HG03457 (cell line): Measurements from ENCODE around the gene RAB35.

ENCODE experiments used
- ATAC-seq: cut with Tn5 transposase; IDR thresholded peaks from one replicate; pipeline ENCODE4 v1.9.1; 2021; ENCODE audit warnings: moderate number of reproducible peaks; ENCODE audit not compliant: unreplicated experiment

RAB35 gene

DNA sequence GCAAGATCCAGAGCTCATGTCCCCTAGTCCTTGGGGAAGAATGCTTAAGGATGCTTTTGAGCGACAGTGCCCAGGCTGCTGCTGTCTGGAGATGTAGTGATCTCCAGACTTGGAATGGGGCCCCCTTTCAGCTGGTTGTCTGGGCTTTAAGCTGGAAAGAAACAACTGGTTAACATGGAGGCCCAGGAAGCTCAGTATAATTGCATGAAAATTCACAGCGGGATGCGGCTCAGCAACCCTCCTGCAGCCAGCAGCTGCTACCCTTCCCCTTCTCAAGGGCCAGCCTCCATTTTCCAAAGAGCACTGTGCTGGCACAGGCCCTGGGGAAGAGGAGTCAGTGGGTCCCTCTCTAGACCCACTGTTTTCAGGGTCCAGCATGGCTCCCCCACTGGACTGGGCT is 26.3 kb downstream of the RAB35 start:
- ATAC-seq = no peak

DNA sequence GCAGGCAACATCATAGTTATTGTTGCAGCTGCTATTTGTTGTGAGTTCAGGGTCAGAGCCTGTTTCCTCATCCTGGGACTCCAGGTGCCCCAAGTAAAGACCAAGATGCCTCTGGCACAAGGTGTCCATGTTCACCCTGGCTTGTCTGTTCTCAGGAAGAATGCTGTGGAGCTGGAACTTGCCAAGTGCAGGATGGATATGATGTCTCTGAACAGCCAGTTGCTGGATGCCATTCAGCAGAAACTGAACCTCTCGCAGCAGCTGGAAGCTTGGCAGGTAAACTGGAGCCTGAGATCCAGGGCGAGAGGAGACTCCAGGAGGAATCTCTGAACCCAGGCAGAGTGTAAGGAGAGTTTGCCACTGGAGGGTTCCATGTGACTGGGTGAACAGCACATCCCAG is 26.8 kb downstream of the RAB35 start:
- no peak for ATAC-seq

DNA sequence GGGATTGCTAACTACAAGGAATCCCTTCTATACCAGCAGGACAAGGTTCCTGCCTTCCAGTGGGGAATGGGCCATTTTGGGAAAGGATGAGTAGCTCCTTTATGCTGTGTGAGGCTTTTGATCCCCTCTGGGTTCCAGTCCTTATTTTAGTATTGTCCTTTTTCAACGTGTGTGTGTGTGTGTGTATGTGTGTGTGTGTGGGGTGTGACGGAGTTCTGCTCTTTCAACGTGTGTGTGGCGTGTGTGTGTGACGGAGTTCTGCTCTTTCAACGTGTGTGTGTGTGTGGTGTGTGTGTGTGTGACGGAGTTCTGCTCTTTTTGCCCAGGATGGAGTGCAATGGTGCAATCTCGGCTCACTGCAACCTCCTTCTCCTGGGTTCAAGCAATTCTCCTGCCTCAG is 27.4 kb downstream of the RAB35 start:
- no peak for ATAC-seq

DNA sequence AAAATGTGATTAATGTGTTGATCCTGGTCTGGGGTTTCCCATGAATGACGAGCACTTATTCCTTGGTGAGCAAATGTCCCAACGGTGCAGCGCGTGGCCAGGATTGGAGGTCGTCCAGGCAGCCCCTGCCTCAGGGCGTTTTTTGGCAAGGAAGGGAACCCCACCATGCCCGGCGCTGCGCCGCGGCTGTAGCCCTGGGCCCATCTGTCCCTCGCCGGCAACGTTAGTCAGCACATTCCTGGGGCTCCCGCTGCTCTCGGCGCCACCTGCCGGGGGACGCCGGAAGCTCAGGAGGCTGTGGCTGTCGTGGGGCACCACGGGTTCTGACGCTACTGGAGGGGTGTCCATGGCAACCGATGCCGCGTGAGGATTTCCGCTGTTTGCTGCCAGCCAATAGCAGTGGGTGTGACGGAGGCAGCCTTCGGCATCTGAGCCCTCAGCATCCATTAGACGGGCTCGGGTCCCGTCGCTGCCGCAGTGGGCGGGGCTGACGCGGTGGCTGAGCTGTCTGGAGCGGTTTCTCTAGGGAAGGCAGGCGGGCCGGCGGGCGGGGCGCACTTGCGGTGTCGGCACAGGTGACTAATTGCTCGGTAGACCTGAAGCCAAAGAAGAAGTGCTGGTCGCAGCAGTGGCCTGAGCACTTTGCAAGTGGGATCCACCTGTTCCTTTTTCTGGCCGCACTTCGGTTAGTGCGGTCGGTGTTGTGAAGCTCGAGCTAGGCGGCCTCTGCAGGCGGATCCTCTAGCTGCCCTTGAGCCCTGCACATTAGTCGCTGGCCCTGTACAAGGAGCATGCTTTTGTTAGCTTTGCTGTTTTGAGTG is 29.5 kb downstream of the RAB35 start:
- ATAC-seq = peak; percentile 94

DNA sequence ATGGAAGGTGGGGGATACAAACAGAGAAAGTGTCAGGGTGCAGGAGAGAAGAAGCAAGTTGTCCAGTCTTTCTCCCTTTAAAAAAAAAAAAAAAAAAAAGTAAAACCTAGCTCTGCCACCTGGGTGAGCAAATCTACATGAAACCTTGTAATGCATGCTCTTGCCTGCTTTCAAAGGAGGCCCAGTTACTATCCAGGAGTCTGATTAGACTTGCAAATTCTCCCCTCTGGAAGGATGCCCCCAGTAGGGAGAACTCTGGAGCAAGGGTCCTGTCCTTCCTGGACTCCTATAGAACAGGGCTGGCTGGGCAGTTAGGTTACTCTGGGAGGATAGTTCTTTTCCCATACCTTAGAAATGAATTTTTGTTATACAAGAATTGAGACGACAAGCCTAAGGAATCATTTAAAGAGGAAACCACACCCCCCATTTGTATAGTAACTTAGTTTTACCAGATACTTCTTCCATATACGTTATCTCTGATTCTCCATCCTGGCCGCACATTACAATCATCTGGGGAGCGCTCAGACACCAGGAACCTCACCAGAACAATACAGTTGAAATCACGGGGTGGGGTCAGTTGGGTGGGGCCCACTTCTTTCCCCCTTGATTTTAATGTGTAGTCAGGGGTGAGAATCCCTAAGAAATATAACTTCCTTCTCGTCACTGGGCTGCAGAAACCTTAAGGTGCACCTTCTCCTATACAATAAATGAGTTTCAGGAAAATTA is 30.5 kb downstream of the RAB35 start:
- no peak for ATAC-seq

DNA sequence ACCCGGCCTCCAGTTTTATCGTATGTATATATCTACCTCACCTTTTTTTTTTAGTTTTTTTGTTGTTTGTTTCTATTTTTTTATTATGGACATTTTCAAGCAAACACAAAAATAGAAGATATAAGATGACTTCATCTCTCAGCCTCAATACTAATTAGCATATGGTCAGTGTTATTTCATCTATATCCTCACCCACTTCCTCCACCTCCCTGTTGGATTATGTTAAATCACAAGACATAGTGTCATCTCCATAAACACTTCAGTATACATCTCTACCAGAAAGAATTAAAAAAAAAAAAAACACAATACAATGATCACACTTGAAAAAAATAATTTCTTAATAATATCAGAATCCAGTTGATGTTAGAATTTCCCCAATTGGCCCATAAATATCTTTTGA is 34.9 kb downstream of the RAB35 start:
- ATAC-seq = no peak

DNA sequence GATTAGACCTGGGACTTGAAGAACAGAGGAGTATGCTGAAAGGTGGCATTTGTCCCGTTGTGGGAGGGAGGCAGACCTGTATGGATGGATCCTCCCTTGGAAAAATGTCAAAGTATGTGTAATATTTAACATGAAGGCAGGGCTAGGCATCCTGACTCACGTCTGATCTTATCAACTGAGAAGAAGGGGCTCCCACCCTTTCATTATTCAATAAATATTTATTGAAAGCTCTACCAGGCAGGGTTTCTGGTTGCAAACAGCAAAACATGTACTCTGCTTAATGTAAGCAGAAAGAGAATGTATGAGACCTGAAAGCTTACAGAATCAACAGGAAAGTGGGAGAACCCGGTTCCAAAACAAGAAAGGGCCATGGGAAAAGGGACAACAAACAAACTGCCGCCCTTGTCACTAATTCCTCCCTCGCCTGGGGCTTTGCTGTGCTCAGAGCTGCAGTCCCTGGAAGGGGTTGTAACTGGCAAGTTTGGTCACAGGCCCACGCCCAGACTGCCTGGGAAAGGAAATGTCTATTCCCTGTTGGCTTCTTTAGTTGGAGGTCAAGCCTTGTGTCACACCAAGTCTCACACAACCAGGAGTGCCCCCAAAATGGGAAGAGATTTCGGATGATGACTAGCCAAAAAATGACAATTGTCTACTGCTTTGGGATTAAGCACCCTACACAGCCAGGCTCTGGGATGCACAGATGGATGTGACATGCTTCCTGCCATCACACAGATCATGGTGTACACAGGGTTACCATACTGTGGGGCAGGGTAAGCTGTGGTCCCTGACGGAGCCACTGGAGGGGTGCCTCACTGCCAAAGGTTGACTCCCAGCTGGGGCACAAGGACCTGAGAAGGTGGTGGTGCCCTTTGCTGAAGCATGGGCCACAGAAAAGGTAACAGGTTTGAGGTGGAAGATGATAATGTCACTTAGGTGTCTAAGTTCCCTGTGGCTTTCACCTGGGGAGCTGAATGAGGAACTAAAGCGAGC is 36.8 kb downstream of the RAB35 start:
- ATAC-seq = no peak

DNA sequence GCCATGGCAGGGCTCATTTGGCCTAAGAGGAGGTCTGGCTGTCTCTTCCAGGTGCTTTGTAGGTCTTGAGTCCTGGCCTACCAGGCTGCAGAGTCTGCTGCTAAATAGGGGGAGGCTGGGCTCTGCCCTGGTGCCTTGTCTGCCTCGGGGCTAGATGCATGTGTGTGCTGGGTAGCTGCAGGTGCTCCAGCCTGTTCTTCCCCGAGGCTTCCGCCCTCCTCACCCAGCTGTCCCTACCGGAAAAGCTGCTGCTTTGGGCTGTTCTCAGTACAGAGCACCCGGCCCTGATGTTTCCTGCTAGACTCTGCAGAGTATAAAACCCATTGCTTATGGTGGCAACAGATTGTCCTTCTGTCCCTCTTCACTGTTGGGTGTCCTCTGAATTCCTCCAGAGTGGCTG is 37.7 kb downstream of the RAB35 start:
- ATAC-seq = no peak

DNA sequence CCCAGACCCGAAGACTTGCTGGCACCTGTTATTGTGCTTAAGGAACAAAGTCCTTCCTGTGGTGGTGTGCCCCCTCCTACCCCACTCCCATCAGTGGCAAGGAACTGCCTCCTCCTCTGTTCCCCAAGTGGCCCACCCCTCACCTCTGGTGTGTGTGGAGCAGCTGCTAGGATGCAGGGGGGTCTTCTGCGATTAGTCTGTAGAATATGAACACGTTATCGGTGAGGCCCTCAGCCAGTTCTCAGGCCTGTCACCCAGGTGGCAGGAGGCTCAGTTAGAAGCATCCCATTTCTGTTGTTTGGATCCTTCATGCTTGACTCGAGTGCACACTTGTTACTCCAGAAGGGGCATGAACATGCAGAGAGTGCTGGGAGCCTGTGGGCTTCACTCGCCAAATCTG is 39.3 kb downstream of the RAB35 start:
- no peak for ATAC-seq

DNA sequence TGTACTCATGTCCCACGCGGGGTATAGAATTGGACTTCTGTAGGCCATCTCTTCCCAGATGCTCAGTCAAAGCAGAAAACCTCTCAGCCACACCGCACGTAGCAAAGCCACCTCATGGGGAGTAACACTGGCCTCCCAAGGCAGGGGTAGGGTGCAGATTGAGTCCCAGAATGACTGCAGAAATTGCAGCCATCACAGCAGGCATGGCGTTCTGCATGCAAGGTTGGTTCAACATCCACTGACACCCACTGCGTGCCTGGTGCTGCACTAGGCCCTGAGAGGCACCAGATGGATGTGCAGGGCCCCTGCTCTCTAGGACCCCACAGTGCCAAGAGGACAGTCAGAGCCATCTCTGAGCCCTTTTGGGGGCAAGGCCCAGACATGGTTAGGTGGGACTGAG is 39.9 kb downstream of the RAB35 start:
- ATAC-seq = no peak

DNA sequence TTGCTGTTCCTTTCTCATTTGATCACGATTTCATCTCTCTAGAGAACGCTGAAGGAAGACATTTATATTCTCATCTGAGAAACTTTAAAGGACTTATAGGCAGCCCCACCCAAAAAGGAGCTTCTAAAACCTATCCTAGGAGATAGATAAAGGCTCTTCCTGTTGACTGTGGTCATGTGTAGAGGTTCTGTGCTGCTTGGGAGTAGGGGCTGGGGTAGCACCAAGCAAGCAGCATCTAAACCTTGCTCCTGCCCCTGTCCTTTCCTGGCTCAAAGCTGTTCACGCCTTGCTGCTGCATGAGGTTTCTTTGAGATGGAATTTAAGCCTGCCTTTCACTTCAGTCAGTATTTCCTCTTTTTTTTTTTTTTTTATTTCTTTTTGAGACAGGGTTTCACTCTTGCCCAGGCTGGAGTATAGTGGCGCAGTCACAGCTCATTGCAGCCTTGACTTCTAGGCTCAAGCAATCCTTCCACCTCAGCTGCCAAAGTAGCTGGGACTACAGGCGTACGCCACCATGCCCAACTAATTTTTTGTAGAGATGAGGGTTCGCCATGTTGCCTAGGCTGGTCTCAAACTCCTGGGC is 41.4 kb downstream of the RAB35 start:
- no peak for ATAC-seq

DNA sequence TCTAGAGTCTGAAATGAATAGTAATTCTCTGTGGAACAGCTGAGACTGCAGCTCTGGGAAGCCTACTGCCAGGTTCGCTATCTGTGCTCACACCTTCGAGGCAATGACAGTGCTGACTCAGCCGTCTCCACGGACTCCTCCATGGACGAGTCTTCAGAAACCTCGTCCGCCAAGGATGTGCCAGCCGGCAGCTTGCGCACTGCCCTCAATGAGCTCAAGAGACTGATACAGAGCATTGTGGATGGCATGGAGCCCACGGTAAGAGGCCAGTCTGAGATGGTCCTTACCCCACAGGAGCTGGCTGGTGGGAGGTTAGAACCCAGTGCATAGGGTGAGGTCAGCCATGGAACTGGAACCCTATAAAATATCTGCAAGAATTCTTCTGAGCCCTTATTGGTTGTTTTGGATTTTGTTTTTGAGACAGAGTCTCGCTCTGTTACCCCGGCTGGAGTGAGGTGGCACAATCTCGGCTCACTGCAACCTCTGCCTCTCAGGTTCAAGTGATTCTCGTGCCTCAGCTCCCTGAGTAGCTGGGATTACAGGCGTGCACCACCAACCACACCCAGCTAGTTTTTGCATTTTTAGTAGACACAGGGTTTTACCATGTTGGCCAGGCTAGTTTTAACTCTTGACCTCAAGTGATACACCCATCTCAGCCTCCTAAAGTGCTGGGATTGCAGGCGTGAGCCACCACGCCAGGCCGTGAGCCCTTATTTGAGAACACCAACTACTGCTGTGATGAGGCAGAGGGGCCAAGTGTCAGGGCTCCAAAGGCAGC is 43.9 kb downstream of the RAB35 start:
- ATAC-seq = no peak

DNA sequence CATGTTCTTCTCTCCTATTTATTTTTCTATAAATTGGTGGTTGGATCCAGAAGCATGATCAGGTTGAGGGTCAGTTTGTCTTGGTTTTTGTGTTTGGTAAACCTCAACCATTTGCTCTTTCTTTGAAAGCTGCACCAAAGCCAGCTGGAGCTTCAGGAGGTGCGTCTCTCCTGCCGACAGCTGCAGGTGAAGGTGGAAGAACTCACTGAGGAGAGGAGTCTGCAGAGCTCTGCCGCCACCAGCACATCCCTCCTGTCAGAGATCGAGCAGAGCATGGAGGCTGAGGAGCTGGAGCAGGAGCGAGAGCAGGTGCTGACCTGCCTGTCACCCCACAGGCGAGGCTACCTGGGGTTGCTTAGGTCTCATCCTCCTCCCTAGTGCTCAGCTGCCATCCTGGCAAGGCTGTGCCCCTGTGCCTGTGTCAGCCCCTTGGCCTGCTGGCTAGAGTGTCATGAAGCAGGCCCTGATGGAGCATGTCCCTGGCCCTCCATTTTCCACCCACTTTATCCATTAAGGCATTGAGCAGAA is 45.0 kb downstream of the RAB35 start:
- no peak for ATAC-seq

DNA sequence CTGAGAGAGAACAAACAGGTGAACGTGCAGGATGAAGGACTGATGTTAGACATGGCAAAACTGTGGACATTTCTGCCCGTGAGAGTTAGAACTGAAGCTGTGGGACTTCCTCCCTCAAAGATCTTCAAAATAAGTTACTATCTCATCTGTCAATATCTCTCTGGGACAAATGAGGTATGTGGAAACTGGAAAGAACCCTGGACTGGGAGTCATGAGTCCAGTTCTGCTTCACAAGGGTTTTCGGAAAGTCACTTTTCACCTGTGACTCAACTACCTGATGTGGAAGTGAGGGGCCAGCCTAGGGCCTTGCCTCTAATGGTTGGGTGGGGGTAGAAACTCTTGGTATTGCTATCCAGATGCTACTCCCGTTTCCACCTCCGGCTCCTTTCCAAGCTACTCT is 47.3 kb downstream of the RAB35 start:
- no peak for ATAC-seq

DNA sequence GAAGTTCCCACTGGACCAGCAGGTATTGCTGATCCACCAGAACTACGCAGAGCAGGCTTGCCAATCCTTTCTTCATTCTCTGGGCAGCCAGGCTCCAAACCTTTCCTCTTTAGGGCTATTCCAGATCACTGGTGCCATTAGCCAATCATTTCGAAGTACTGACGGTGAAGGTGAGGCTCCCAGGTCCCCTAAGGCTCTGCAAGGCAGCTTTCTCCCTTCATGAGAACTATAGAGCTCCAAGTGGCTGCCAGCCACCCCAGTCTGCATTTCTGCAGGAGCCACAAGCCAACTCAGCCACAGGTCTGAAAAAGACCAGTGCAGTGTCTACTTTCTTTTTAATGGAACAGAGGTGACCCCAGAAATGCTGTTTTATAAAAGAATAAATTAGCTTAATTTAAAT is 48.7 kb downstream of the RAB35 start:
- no peak for ATAC-seq

DNA sequence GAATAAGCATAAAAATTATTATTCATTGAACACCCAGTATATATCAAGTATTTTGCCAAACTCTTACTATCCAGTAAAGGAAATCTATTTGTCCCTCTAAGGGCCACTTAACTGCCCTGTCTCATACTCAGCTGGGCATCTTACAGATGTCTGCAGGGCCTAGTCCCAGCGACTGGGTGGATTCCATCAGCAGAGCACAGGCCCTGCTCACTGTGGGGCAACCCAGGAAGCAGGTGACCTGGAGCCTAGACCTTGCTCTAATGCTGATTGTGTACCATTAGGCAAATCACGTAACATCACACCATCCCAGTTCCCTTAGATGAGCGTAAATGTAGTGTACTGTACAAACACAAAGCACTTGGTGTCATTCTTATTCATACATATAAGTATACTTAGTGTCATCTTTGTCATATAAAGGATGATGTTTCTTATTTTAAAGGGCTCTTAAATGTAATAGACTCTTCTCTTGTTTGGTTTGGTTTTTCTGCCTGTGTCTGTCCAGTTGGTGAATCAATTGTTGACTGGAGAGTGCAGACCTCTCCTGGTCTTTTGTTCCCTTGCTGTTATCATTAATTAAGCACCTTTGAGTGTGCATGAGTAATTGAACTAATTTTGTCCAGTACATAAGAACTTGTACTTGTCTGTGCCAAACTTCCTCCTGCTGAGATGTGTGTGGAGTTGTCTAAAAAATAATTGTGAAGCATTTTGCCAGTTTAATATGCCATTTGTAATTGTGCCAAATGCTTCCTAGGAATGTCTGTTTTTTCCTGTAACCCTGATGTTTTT is 49.3 kb downstream of the RAB35 start:
- ATAC-seq = no peak

DNA sequence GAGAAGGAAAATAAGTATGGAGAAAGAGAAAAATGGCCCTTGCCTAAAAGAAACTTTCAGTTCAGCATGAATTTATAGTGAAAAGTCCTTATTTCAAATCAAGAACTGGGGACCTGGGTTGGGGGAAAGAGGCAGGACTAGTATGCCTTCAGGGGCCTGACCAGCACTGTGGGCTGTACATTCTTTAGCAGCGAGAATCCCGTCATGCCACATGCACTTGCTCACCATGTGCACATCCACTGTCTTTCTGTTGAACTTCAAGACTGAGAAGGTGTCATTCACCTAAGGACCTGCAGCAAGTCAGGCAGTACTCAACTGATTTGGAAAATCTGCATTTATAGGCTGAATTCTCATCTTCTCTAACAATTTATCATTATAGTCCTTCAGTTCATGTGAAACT is 50.2 kb downstream of the RAB35 start:
- ATAC-seq = no peak

DNA sequence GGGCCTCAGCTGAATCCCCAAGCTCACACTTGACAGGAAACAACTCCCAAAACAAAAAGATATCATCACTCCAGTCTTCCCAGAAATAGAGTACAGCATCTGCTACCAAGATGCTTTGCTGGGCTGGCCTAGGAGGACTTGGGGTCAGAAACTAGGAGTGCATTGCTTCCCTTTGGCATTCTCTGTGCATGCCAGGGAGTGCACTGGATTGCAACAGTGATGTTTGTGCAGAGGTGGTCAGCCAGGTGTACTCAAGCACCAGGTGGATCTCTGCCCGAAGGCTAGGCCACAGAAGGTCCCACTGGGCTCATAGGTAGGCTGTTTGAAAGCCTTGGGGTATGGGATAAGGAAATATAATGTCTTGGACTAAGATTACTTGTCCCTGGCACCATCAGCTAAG is 51.1 kb downstream of the RAB35 start:
- ATAC-seq = no peak
